Gastrocnemius medialis (tissue), 4 donors: ENCODE data around the gene GPR146.

Experiments used
- POLR2A ChIP-seq, 2 donors: fragments of 450-650 bp; IDR thresholded peaks; one replicate each; pipeline ENCODE4 v1.6.1; 2017; ENCODE audit warnings: antibody characterized with exemption in 2 of 2, mild to moderate bottlenecking in 2 of 2, moderate library complexity in 2 of 2
- TF ChIP-seq, protein P1 (sequence below), 5 experiments: fragments of 450-650 bp in 3 of 5; fragments of 200-600 bp in 2 of 5; sonication (generic) in 2 of 5; IDR thresholded peaks in 4 of 5; conservative IDR thresholded peaks in 1 of 5; 1 replicate in 4 of 5; 2 replicates in 1 of 5; pipeline ENCODE4 v1.5.1; 2016 to 2019; ENCODE audit warnings: antibody characterized with exemption in 5 of 5, mild to moderate bottlenecking in 3 of 5, moderate library complexity in 3 of 5

DNA sequence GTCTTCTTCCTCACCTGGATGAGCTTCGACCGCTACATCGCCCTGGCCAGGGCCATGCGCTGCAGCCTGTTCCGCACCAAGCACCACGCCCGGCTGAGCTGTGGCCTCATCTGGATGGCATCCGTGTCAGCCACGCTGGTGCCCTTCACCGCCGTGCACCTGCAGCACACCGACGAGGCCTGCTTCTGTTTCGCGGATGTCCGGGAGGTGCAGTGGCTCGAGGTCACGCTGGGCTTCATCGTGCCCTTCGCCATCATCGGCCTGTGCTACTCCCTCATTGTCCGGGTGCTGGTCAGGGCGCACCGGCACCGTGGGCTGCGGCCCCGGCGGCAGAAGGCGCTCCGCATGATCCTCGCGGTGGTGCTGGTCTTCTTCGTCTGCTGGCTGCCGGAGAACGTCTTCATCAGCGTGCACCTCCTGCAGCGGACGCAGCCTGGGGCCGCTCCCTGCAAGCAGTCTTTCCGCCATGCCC lies 47.9 kb downstream of the GPR146 start:
- TF ChIP-seq, protein P1, sequence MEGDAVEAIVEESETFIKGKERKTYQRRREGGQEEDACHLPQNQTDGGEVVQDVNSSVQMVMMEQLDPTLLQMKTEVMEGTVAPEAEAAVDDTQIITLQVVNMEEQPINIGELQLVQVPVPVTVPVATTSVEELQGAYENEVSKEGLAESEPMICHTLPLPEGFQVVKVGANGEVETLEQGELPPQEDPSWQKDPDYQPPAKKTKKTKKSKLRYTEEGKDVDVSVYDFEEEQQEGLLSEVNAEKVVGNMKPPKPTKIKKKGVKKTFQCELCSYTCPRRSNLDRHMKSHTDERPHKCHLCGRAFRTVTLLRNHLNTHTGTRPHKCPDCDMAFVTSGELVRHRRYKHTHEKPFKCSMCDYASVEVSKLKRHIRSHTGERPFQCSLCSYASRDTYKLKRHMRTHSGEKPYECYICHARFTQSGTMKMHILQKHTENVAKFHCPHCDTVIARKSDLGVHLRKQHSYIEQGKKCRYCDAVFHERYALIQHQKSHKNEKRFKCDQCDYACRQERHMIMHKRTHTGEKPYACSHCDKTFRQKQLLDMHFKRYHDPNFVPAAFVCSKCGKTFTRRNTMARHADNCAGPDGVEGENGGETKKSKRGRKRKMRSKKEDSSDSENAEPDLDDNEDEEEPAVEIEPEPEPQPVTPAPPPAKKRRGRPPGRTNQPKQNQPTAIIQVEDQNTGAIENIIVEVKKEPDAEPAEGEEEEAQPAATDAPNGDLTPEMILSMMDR (IDR thresholded peaks at IDR 0.05 in 4 of 5, conservative IDR thresholded peaks at IDR 0.05 in 1 of 5) = no peak
- no peak for TF ChIP-seq POLR2A (IDR thresholded peaks at IDR 0.05)
